ENCODE measurements around the gene EMX2. TPM values are rescaled to one million over a fixed set of nuclear protein-coding genes. Genes with fewer than 3 reads are reported as not detected.

Gene EMX2
- polyA plus RNA-seq, 1 donor, result 9.0 TPM

Other genes with a start within 250 kb of the EMX2 start
- 12.8 TPM for gene PDZD8, start 167.3 kb upstream of the EMX2 start, polyA plus RNA-seq (ENCODE audit: insufficient read length)

Measured in hindlimb muscle (tissue), 1 donor.